Bronchial epithelial cell (primary cell): ENCODE measurements around the gene NTN4. TPM values are rescaled to one million over a fixed set of nuclear protein-coding genes. Genes with fewer than 3 reads are reported as not detected.
"Not testable (repeated sequence)": the region's sequence is repeated elsewhere in the genome, so short reads cannot be mapped to it uniquely, and the experiment has no call there.

Experiments
- DNase-seq: peaks from one replicate; pipeline ENCODE4 v3.0.0-alpha.2; 2010; ENCODE audit warnings: low read depth
- FAIRE-seq: peaks from 2 replicates; lab custom pipeline; 2011; peaks lifted over from hg19 to GRCh38; lab: Jason Lieb, UNC
- H3K27me3 ChIP-seq: 2 replicates; pipeline ENCODE4 v1.5.1; 2011; ENCODE audit warnings: low read length; ENCODE audit not compliant: control insufficient read depth, insufficient read depth
- H3K36me3 ChIP-seq: 2 replicates; pipeline ENCODE4 v1.5.1; 2011; ENCODE audit warnings: low read length; ENCODE audit not compliant: control insufficient read depth, insufficient read depth
- H3K4me3 ChIP-seq: 2 replicates; pipeline ENCODE4 v1.5.1; 2011; ENCODE audit warnings: mild to moderate bottlenecking, low read depth, low read length, control low read depth
- CTCF ChIP-seq: IDR thresholded peaks from 2 replicates; pipeline ENCODE4 v1.5.1; 2011; ENCODE audit warnings: mild to moderate bottlenecking, moderate library complexity, low read length, control low read depth, inconsistent platforms; ENCODE audit not compliant: insufficient read depth, severe bottlenecking
- total RNA-seq: library from RNA; depleted of rRNA; stranded (reverse); fragments of >200 nt; gene quantifications from 2 replicates; pipeline ENCODE4 v1.2.1, GENCODE V29; 2014

Gene NTN4
- total RNA-seq, 1 donor from 2014 or later: 50.3 TPM

- DNase-seq: no peak
- Histone ChIP-seq H3K4me3 (peak overlapping the region; percentile 79), H3K36me3 (peaks cover 5% of the 10 kb centered on the region), H3K27me3 (no peaks in the 10 kb centered on the region)
- FAIRE-seq: no peak
- TF ChIP-seq CTCF: peak; percentile 28
Measured at GRCh38 chr12:95789126-95790032, 1.2 kb downstream of the NTN4 start.

GRCh38 chr12:95788637-95789036 is 1.9 kb downstream of the NTN4 start:
- DNase-seq: peak; percentile 79
- no peaks in the 10 kb centered on the region for H3K27me3 ChIP-seq
- no peak for TF ChIP-seq CTCF

GRCh38 chr12:95787274-95787818 is 3.2 kb downstream of the NTN4 start:
- Histone ChIP-seq H3K36me3 (peaks cover 7% of the 10 kb centered on the region), H3K27me3 (no peaks in the 10 kb centered on the region), H3K4me3 (no peak overlapping the region)
- DNase-seq (no peak), FAIRE-seq (no peak)
- no peak for TF ChIP-seq CTCF

More at GRCh38 chr12:95788637-95789036, 1.9 kb downstream of the NTN4 start:
- Histone ChIP-seq H3K36me3 (peaks cover 5% of the 10 kb centered on the region), H3K4me3 (no peak overlapping the region)
- FAIRE-seq: no peak

DNA sequence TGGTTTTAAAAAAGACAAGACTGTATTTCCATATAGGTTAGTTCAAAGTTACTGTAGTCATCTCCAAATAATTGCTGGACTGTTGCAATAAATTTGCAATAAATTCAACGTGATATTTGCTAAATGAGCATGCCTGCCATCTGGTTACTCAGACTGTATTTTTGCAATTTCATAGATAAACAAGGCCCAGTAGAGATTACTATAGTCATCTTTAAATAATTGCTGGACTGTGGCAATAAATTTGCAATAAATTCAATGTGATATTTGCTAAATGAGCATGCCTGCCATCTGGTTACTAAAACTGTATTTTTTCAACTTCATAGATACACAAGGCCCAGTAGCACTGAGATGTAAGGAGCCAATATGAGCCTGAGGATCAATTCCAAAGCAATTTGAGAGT is 5.6 kb downstream of the NTN4 start:
- Histone ChIP-seq H3K27me3 (no peaks in the 10 kb centered on the region), H3K4me3 (no peak overlapping the region), H3K36me3 (peaks cover 7% of the 10 kb centered on the region)
- no peak for DNase-seq
- no peak for TF ChIP-seq CTCF
- FAIRE-seq: no peak

DNA sequence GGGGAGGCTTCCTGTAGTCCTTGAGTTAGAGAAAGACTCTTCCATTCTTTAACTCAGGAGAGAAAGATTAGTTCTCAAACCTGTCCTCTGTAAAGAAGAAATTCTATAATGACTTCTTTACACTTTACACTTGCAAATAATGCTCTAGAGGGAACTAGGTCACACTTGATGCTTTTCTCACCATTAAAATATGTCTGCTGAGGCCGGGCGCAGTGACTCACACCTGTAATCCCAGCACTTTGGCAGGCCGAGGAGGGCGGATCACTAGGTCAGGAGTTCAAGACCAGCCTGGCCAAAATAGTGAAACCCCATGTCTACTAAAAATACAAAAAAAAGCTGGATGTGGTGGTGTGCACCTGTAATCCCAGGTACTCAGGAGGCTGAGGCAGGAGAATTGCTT is 6.3 kb downstream of the NTN4 start:
- H3K4me3 ChIP-seq: no peak overlapping the region
- H3K36me3 ChIP-seq: peaks cover 7% of the 10 kb centered on the region
- no peak for FAIRE-seq
- no peaks in the 10 kb centered on the region for H3K27me3 ChIP-seq
- no peak for TF ChIP-seq CTCF
- no peak for DNase-seq

GRCh38 chr12:95775466-95775865 is 15.1 kb downstream of the NTN4 start:
- not testable (repeated sequence) for H3K36me3 ChIP-seq, H3K27me3 ChIP-seq, DNase-seq, H3K4me3 ChIP-seq, FAIRE-seq
